H1 (cell line): ENCODE results near the gene STX8. TPM values are rescaled to one million over a fixed set of nuclear protein-coding genes. Genes with fewer than 3 reads are reported as not detected.

ENCODE experiments used
- CTCF ChIP-seq, 3 experiments: IDR thresholded peaks; 1 replicate in 2 of 3; 2 replicates in 1 of 3; pipeline versions ENCODE4 v1.5.1 to v1.6.1; 2011; ENCODE audit warnings: low read length in 3 of 3, mild to moderate bottlenecking in 3 of 3, inconsistent platforms in 2 of 3, low read depth in 1 of 3, moderate library complexity in 1 of 3; ENCODE audit not compliant: insufficient read depth in 1 of 3; ENCODE audit errors: control extremely low read depth in 1 of 3
- FOSL1 ChIP-seq: IDR thresholded peaks from 2 replicates; pipeline ENCODE4 v1.6.1; 2011; ENCODE audit warnings: mild to moderate bottlenecking, low read depth, low read length, moderate library complexity; ENCODE audit not compliant: insufficient read depth
- JUN ChIP-seq: IDR thresholded peaks from 2 replicates; pipeline ENCODE4 v1.6.1; 2011; ENCODE audit warnings: low read depth, mild to moderate bottlenecking, improper control_type of control experiment, low read length
- KDM4A ChIP-seq: IDR thresholded peaks from one replicate; pipeline ENCODE4 v1.7.1; 2012; ENCODE audit warnings: low read depth, mild to moderate bottlenecking, moderate library complexity, low read length, inconsistent platforms; ENCODE audit not compliant: severe bottlenecking
- RBBP5 ChIP-seq: IDR thresholded peaks from 2 replicates; pipeline ENCODE4 v1.7.1; 2012; ENCODE audit warnings: low read depth, mild to moderate bottlenecking, inconsistent platforms, low read length, moderate library complexity, borderline replicate concordance
- TCF12 ChIP-seq: IDR thresholded peaks from 2 replicates; pipeline ENCODE4 v1.6.1; 2011; ENCODE audit warnings: low read depth, mild to moderate bottlenecking, low read length
- YY1 ChIP-seq: IDR thresholded peaks from 2 replicates; pipeline ENCODE4 v1.6.1; 2011; ENCODE audit warnings: low read depth, mild to moderate bottlenecking, low read length
- polyA plus RNA-seq, 7 experiments: library from polyadenylated mRNA; depleted of rRNA in 3 of 7; stranded (reverse) in 5 of 7; unstranded in 2 of 7; fragments of >200 nt in 5 of 7; fragments of 200-250 nt in 2 of 7; gene quantifications; 1 replicate in 5 of 7; 2 replicates in 1 of 7; 4 replicates in 1 of 7; pipeline versions ENCODE4 v1.2.1 to v1.2.3, GENCODE V29; 2011 to 2013; ENCODE audit warnings: missing spikeins in 2 of 7, mixed read lengths in 2 of 7
- total RNA-seq: library from RNA; stranded (reverse); fragmentation: NEBNext Ultra II Directional; extraction: Animal tissue kit (Norgen Biotek cat#: 25700); gene quantifications from 2 replicates; pipeline ENCODE4 v1.2.1, GENCODE V29; 2021

The STX8 gene
- total and polyA plus RNA-seq, 2 of the 8 experiments (the other 6 are each of a cell fraction or from before 2014, with no cell fraction given): 22.8 to 42.5 TPM

- TF ChIP-seq RBBP5 (no peak), TCF12 (no peak), KDM4A (no peak), FOSL1 (no peak), YY1 (no peak), JUN (no peak), CTCF (IDR thresholded peaks at IDR 0.05; ENCODE audit: control extremely low read depth in 1 of 3, insufficient read depth in 1 of 3, low read depth in 1 of 3, low read length in 3 of 3) (no peak)
- TF ChIP-seq, all 59 proteins: peak for 0
Measured at GRCh38 chr17:9223531-9223930, 352.1 kb downstream of the STX8 start (continued).
